ENCODE data around the gene PIGL.

DNA sequence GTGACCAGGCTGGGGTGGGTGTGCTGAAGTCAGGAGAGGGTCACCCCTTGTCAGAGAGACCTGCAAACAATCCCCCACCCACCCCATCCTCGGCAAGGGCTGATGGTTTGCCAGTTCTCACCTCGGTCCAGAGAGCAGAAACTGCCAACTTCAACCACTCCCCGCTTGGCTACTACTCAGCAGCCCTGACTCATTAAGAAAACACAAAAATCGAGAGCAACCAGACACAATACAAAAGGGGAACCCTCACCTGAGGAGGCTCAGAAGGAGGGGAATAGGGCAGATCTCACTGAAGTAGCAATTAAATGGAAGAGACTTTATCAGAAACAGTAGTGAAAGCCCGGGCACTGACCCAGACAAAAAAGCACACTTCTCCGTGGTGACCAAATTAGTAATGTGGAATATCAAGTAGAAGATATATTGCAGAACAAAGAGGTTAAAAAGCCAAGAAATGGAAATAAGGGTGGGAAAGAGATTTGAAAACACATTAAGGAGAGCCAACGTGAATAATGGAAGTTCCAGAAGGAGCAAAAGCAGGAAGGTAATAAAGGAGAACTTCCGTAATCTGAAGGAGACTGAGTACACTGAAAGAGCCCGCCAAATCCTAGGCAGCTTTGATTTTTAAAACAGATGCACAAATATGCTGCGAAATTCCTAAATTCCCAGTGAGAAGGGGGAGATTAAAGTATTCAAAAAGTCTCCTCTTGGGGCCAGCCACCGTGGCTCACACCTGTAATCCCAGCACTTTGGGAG lies 112.7 kb downstream of the PIGL start:
- TF ChIP-seq, protein P1, sequence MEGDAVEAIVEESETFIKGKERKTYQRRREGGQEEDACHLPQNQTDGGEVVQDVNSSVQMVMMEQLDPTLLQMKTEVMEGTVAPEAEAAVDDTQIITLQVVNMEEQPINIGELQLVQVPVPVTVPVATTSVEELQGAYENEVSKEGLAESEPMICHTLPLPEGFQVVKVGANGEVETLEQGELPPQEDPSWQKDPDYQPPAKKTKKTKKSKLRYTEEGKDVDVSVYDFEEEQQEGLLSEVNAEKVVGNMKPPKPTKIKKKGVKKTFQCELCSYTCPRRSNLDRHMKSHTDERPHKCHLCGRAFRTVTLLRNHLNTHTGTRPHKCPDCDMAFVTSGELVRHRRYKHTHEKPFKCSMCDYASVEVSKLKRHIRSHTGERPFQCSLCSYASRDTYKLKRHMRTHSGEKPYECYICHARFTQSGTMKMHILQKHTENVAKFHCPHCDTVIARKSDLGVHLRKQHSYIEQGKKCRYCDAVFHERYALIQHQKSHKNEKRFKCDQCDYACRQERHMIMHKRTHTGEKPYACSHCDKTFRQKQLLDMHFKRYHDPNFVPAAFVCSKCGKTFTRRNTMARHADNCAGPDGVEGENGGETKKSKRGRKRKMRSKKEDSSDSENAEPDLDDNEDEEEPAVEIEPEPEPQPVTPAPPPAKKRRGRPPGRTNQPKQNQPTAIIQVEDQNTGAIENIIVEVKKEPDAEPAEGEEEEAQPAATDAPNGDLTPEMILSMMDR (IDR thresholded peaks at IDR 0.05), result no peak
- TF ChIP-seq POLR2A (IDR thresholded peaks at IDR 0.05) (no peak), POLR2AphosphoS5 (IDR thresholded peaks at IDR 0.05) (no peak)

Data from breast epithelium (tissue), 3 donors.